Right lung (tissue), 5 donors: Measurements from ENCODE around the gene MPZL1. TPM values are rescaled to one million over a fixed set of nuclear protein-coding genes. Genes with fewer than 3 reads are reported as not detected.

ENCODE experiments used
- DNase-seq, 2 donors: peaks; one replicate each; pipeline ENCODE4 v3.0.0-alpha.2; 2013
- polyA plus RNA-seq, 5 donors: library from polyadenylated mRNA; unstranded; fragments of 120-200 nt; gene quantifications; one replicate each; pipeline versions ENCODE4 v1.2.1 to v1.2.3, GENCODE V29; 2013; ENCODE audit warnings: inconsistent platforms in 1 of 5, low replicate concordance in 1 of 5; ENCODE audit not compliant: insufficient read length in 5 of 5, insufficient read depth in 1 of 5

MPZL1 gene
- polyA plus RNA-seq, 5 donors, result 106 to 128 (median 118) TPM

DNA sequence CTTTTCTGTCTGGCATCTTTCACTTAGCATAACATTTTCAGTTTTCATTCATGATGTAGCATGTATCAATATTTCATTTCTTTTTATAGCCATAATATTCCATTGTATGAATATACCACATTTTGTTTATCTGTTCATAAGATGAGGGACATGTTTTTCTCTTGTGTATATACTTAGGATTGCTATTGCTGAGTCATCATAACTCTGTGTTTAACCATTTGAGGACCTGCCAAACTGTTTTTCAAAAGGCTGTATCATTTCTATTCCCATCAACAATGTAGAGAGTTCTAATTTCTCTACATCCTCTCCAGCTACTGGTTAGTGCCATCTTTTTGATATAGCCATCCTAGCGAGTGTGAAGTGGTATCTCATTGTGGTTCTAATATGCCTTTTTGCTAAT, 26.2 kb downstream of the MPZL1 start:
- DNase-seq, result no peak

GRCh38 chr1:167748906-167749305, 27.1 kb downstream of the MPZL1 start:
- DNase-seq, result no peak

DNA sequence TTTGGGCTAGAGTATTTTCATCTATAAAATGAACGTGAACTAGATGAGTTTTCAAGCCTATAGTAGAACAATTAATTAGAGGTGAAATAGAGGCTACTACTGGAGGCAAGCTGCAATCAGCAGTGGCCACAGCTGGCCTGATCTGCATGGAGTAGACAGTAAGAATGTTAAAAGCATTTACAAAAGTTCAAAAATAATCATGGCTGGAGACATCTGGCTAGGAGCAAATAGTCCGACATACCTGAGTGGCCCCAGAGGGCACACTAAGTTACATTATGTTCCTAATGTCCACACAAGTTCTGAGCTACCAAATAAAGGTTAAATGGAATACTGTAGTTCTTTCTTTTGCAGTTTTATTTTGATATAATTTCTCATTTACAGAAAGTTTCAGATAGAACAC, 28.0 kb downstream of the MPZL1 start:
- no peak for DNase-seq

DNA sequence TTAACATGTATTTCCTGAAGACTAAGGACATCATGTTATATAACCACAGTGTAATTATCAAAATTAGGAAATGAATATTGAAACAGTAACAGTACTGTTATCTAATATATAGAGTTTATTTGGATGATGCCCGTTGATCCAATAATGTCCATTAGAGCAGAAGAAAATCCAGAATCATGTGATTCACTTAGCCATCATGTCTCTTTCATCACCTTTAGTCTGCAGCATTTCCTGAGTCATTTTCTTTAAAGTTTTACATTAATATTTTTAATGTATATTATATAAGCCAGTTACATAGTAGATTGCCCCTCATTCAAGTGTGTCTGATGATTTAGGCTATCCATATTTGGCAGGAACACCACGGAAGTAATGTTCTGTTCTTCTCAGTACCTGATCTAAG, 28.9 kb downstream of the MPZL1 start:
- no peak for DNase-seq

DNA sequence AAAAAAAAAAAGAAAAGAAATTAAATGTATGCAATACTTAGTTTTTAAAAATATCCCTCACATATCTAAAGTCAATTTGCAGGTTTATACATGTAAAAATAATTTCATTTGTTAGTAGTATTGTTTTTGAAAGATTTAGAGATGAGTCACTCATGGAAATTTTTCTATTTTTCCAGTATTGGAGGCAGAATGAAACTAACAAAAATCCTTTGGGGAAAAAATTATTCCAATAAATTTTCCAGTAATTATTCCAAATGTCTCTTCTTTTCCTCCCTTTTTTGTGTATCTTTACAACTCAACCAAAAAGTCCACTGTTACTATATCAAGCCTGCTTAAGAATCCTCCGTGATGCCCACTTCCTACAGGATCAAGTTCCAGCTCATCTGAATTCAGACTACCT, 29.9 kb downstream of the MPZL1 start:
- no peak for DNase-seq

DNA sequence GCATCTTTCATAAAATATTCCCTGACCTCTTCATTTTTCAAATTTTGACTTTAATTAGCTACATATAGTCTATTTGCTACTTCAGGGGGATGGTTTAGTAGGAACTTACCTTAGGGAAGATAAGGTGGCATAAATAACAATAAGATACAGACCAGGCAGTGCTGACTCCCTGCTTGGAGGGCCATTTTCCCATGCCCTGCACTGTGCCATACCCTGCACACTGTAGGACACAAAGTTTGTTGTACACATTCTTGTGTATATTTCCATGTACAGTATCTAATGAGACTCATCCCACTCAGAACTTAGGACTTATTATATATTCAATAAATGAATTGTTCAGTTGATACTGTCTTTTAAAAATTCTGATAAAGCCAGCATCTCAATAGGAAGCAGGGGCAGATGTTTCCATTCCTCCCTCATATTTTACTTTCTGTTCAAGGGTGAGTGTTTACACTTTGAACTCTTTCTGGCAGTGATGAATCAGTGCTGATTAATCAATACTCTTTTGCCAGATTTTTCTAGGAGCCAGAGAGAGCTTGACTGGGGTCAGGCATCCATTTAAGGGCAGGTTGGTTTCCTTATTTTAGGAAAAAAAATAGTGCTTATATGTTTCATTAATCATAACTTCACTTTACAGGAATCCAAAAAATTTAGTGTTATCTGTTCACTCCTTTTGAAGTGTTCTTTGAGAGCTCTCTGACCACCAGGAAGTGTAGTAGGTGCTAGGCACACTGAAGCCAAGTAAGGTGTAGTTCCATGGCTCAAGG, 30.6 kb downstream of the MPZL1 start:
- DNase-seq, result no peak

- DNase-seq, result no peak
Measured at GRCh38 chr1:167755654-167756053, 33.9 kb downstream of the MPZL1 start.

GRCh38 chr1:167756730-167757405, 35.1 kb downstream of the MPZL1 start:
- DNase-seq, result no peak

DNA sequence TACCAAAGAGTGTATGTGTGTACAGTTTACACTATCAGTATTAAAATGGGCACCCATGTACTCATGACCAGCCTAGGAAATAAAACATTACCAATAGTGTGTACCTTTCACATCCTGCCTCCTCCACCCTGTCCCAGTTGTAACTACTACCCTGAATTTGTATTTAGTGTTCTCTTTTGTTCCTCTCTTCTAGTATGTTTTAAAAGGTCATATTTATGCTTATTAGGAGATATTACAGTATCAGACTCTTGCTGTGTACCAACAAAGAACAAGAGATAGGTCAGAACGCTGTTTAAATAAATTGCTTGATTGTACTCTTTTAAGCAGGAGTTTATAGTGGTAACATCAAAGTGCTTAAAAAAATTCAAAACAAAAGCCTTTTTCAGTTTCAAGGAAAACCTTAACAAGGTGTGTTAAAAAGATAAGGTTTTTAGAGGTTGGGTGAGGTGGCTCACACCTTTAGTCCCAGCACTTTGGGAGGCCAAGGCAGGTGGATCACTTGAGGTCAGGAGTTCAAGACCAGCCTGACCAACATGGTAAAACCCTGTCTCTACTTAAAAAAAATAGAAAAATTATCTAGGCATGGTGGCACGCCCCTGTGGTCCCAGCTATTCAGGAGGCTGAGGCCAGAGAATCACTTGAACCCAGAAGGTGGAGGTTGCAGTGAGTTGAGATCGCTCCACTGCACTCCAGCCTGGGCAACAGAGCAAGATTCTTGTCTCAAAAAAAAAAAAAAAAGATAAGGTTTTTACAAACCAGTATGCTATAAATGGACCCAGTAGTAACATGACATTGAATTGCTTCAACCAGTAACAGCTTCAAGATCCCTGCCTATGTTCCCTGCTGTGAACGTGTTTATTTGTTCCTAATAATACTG, 35.9 kb downstream of the MPZL1 start:
- no peak for DNase-seq

DNA sequence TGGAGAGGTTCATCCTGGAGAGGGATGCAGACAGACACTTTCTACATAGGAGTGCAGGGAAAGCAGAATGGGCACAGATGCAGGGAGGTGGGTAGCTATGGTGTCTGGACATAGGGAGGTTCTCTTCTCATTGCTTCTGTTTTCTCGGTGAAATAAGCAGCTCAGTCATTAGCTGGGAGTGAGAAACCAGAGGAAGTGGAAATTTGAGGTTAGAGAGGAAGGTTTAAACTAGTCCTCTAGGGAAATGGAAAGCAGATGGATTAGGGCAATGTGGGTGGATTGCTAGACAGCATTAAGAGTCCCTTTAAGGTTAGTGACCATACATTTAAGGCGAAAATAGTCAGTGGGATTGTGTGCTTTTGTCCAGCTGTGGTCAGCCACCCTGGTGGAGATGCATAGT, 39.6 kb downstream of the MPZL1 start:
- DNase-seq, result no peak

- DNase-seq, result no peak
Measured at GRCh38 chr1:167762061-167762746, 40.4 kb downstream of the MPZL1 start.

GRCh38 chr1:167763525-167764220, 41.9 kb downstream of the MPZL1 start:
- no peak for DNase-seq

DNA sequence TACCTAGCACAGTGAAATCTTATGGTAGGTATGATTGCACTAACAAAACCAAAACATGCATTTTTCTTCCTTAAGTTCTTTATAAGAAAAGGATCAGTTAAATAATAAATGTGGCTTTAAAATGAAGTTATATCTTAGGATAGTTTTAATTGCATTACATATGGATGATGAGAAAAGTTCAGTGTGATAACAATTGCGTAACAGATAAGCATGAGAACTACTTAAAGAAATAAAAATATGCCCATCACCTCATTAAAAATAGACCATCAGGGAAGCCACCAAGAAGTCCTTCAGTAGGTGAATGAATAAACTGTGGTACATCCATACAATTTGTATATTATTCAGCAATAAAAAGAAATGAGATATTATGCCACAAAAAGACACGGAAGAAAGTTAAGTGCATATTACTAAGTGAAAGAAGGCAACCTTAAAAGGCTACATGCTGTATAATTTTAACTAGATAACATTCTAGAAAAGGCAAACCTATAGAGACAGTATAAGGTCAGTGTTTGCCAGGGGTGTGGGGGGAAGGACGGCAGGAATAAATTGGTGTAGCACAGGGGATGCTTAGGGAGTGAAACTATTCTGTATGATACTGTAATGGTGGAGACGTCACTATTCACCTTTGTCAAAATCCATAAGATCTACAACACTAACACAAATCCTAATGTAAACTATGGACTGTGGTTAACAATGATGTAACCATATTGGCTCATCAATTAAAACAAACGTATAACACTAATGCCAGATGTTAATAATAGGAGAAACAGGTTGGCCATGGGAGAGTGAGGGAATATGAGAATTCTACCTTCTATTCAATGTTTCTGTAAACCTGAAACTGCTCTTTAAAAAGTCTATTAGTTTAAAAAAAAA, 42.9 kb downstream of the MPZL1 start:
- no peak for DNase-seq

GRCh38 chr1:167765496-167765895, 43.7 kb downstream of the MPZL1 start:
- DNase-seq, result no peak

DNA sequence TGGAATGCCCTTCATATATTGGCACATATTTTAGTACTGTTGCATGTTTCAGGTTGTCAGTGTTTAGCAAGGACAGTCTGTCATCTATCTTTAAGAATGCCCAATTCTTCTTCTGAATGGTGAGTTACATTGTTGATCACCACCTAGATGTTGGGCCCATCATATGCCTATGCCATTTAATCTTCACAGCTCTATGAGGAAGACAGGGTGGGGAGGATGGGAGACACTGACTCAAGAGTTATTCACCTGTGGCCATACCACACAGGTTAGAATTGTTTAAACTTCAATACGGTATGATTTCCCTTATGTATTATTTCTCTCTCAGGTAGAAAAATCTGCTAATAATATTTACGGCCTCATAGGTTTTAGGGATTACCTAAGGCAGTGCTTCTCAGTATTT, 44.8 kb downstream of the MPZL1 start:
- DNase-seq, result no peak

- no peak for DNase-seq
Measured at GRCh38 chr1:167767761-167768160, 46.0 kb downstream of the MPZL1 start.

DNA sequence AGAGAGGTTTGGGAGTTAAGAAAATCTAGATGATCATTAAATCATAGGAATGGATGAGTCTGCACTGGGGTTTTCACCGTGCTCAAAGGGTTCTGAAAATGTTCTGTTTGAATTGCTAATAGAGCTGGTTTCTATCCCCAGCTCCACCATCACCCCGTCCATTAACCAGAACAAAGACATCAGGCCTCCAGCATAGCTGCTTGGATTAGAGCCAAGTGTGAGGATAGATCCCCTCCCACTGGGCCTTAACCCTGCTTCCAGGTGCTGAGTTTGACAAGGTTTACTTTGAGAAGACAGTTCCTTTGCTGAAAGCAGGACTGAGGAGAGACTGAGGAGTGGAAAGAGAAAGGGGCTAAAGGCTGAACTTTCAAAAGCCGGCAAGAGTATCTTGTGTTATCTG, 48.3 kb downstream of the MPZL1 start:
- no peak for DNase-seq

DNA sequence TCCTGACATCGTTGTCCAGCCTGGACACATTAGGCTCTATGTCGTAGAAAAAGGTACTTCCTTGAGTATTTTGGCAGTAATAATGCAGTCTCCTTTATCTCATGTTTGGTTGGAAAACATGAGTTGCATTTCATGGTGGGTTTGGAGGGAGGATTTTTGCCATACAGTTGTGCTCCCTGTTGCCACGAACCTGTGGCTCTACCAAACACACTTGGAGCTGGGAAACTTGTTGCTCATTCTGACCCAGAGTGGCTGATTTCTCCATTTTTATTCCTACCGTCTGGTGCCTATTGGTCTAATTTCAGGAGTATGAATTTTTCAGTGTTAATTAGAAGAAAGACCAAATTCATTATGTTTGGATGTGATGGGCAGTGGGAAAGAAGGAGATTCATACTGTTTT, 50.7 kb downstream of the MPZL1 start:
- no peak for DNase-seq

- DNase-seq, result no peak
Measured at GRCh38 chr1:167773516-167773915, 51.7 kb downstream of the MPZL1 start.

GRCh38 chr1:167774710-167775109, 52.9 kb downstream of the MPZL1 start:
- DNase-seq, result no peak
